H1 (cell line): ENCODE results near the gene NIN. TPM values are rescaled to one million over a fixed set of nuclear protein-coding genes. Genes with fewer than 3 reads are reported as not detected.

Experiments used
- CTCF ChIA-PET: fragments of 300-600 bp; sonication (Branson Sonifier 250); formaldehyde crosslinking; loops from one replicate; lab custom pipeline; 2021; ENCODE audit not compliant: partially characterized antibody; lab: Charles Lee
- POLR2A ChIA-PET: fragments of 300-600 bp; sonication (Branson Sonifier 250); formaldehyde crosslinking; loops from one replicate; lab custom pipeline; 2021; ENCODE audit warnings: inconsistent platforms; ENCODE audit not compliant: partially characterized antibody; lab: Charles Lee
- DNase-seq, 2 experiments: peaks; one replicate each; pipeline versions ENCODE4 v3.0.0 to v3.0.0-alpha.2; 2010 to 2022; ENCODE audit warnings: low spot score in 2 of 2, low read depth in 1 of 2, mixed read lengths in 1 of 2
- FAIRE-seq: peaks from 2 replicates; lab custom pipeline; 2011; peaks lifted over from hg19 to GRCh38; lab: Jason Lieb, UNC
- H2AFZ ChIP-seq: 2 replicates; pipeline ENCODE4 v1.8.1; 2012; ENCODE audit warnings: low read length, inconsistent platforms
- H2AK5ac ChIP-seq: 2 replicates; pipeline ENCODE4 v1.6.1; 2013; ENCODE audit warnings: low read depth, low read length
- H2BK120ac ChIP-seq: replicated peaks from 2 replicates; pipeline ENCODE3; 2013; ENCODE audit warnings: low read depth, low read length, inconsistent platforms
- H2BK12ac ChIP-seq: 2 replicates; pipeline ENCODE4 v1.6.1; 2013; ENCODE audit warnings: low read depth, low read length
- H2BK15ac ChIP-seq: 2 replicates; pipeline ENCODE4 v1.6.1; 2013; ENCODE audit warnings: low read length
- H2BK20ac ChIP-seq: 2 replicates; pipeline ENCODE4 v1.6.1; 2013; ENCODE audit warnings: low read length
- H2BK5ac ChIP-seq: 2 replicates; pipeline ENCODE4 v1.6.1; 2013; ENCODE audit warnings: low read depth, low read length
- H3K14ac ChIP-seq: 2 replicates; pipeline ENCODE4 v1.6.1; 2013; ENCODE audit warnings: inconsistent platforms; ENCODE audit not compliant: insufficient read length
- H3K18ac ChIP-seq: 2 replicates; pipeline ENCODE4 v1.6.1; 2013; ENCODE audit warnings: low read length; ENCODE audit errors: extremely low read depth
- H3K23ac ChIP-seq: 2 replicates; pipeline ENCODE4 v1.6.1; 2013; ENCODE audit warnings: inconsistent platforms; ENCODE audit not compliant: insufficient read length
- H3K23me2 ChIP-seq: 2 replicates; pipeline ENCODE4 v1.6.1; 2013; ENCODE audit warnings: low read depth, low read length
- H3K27ac ChIP-seq: 2 replicates; pipeline ENCODE4 v1.6.1; 2011; ENCODE audit warnings: low read depth, low read length, inconsistent platforms
- H3K27me3 ChIP-seq, 4 experiments: replicated peaks in 1 of 4; 1 replicate in 1 of 4; 2 replicates in 3 of 4; pipeline versions ENCODE4 v1.6.1 to v1.8.1; 2011 to 2013; ENCODE audit warnings: low read length in 3 of 4, mild to moderate bottlenecking in 3 of 4, inconsistent platforms in 2 of 4, mixed read lengths in 2 of 4, moderate library complexity in 1 of 4; ENCODE audit not compliant: control insufficient read depth in 3 of 4, insufficient read depth in 3 of 4; ENCODE audit errors: extremely low read depth in 1 of 4
- H3K36me3 ChIP-seq, 4 experiments: 2 replicates each; pipeline versions ENCODE4 v1.6.1 to v1.8.1; 2011 to 2013; ENCODE audit warnings: mild to moderate bottlenecking in 4 of 4, low read length in 3 of 4, moderate library complexity in 2 of 4, control low read depth in 1 of 4, inconsistent platforms in 1 of 4; ENCODE audit not compliant: insufficient read depth in 4 of 4, control insufficient read depth in 2 of 4
- H3K4ac ChIP-seq: replicated peaks from 2 replicates; pipeline ENCODE3; 2013; ENCODE audit warnings: low read length, low read depth, mixed read lengths, inconsistent platforms; ENCODE audit not compliant: insufficient read length
- H3K4me1 ChIP-seq, 4 experiments: replicated peaks in 1 of 4; 1 replicate in 1 of 4; 2 replicates in 3 of 4; pipeline versions ENCODE4 v1.6.1 to v1.8.1; 2011 to 2013; ENCODE audit warnings: low read length in 3 of 4, inconsistent platforms in 2 of 4, mixed read lengths in 1 of 4; ENCODE audit not compliant: insufficient read depth in 4 of 4, control insufficient read depth in 3 of 4
- H3K4me2 ChIP-seq, 2 experiments: 2 replicates each; pipeline versions ENCODE4 v1.6.1 to v1.8.1; 2011 to 2013; ENCODE audit warnings: low read depth in 2 of 2, low read length in 2 of 2, control low read depth in 1 of 2, inconsistent platforms in 1 of 2, mild to moderate bottlenecking in 1 of 2; ENCODE audit not compliant: insufficient read depth in 1 of 2
- H3K4me3 ChIP-seq, 4 experiments: fragments of 200-600, 300-600 bp in 1 of 4; sonication (generic), shearing (Covaris generic), sonication (Bioruptor Twin) in 1 of 4; 2 replicates each; pipeline versions ENCODE4 v1.5.1 to v1.8.1; 2011 to 2016; ENCODE audit warnings: low read length in 4 of 4, low read depth in 3 of 4, control low read depth in 2 of 4, inconsistent platforms in 2 of 4, mild to moderate bottlenecking in 2 of 4, mixed read lengths in 1 of 4, moderate library complexity in 1 of 4; ENCODE audit not compliant: insufficient read depth in 2 of 4; ENCODE audit errors: extremely low read depth in 1 of 4
- H3K56ac ChIP-seq: replicated peaks from 2 replicates; pipeline ENCODE3; 2013; ENCODE audit warnings: low read depth, mild to moderate bottlenecking, mixed read lengths, low read length, inconsistent platforms; ENCODE audit not compliant: insufficient read length
- H3K79me1 ChIP-seq: 2 replicates; pipeline ENCODE4 v1.6.1; 2013; ENCODE audit warnings: low read depth, low read length, control low read depth
- H3K79me2 ChIP-seq, 2 experiments: 2 replicates each; pipeline versions ENCODE4 v1.6.1 to v1.8.1; 2012 to 2013; ENCODE audit warnings: low read length in 2 of 2, mild to moderate bottlenecking in 2 of 2, inconsistent platforms in 1 of 2; ENCODE audit not compliant: insufficient read depth in 2 of 2, control insufficient read depth in 1 of 2
- H3K9ac ChIP-seq, 4 experiments: replicated peaks in 1 of 4; 1 replicate in 1 of 4; 2 replicates in 3 of 4; pipeline versions ENCODE4 v1.6.1 to v1.8.1; 2011 to 2013; ENCODE audit warnings: low read depth in 3 of 4, low read length in 3 of 4, control low read depth in 2 of 4, mild to moderate bottlenecking in 2 of 4, moderate library complexity in 2 of 4, inconsistent platforms in 1 of 4; ENCODE audit errors: extremely low read depth in 1 of 4
- H3K9me3 ChIP-seq, 2 experiments: 2 replicates each; pipeline versions ENCODE4 v1.6.1 to v1.8.1; 2012 to 2013; ENCODE audit warnings: mild to moderate bottlenecking in 2 of 2, moderate library complexity in 2 of 2, control low read depth in 1 of 2, inconsistent platforms in 1 of 2, low read depth in 1 of 2, low read length in 1 of 2, mixed read lengths in 1 of 2; ENCODE audit not compliant: insufficient read depth in 2 of 2
- H4K20me1 ChIP-seq, 2 experiments: replicated peaks in 1 of 2; 2 replicates each; pipeline versions ENCODE3 to v1.8.1; 2011 to 2013; ENCODE audit warnings: inconsistent platforms in 2 of 2, low read length in 2 of 2, mild to moderate bottlenecking in 1 of 2; ENCODE audit not compliant: insufficient read depth in 2 of 2, control insufficient read depth in 1 of 2
- H4K5ac ChIP-seq: 2 replicates; pipeline ENCODE4 v1.6.1; 2013; ENCODE audit warnings: low read length, low read depth, mixed read lengths, inconsistent platforms; ENCODE audit not compliant: insufficient read length
- H4K8ac ChIP-seq: 2 replicates; pipeline ENCODE4 v1.8.0; 2013; ENCODE audit warnings: mild to moderate bottlenecking, moderate library complexity, low read length, inconsistent platforms; ENCODE audit not compliant: insufficient read depth; ENCODE audit errors: extremely low read depth
- H4K91ac ChIP-seq: replicated peaks from 2 replicates; pipeline ENCODE3; 2013; ENCODE audit warnings: low read length, mixed read lengths, inconsistent platforms; ENCODE audit not compliant: insufficient read length
- CREB1 ChIP-seq: IDR thresholded peaks from 2 replicates; pipeline ENCODE4 v1.6.1; 2012; ENCODE audit warnings: inconsistent platforms
- EP300 ChIP-seq, 2 experiments: IDR thresholded peaks; 1 replicate in 1 of 2; 2 replicates in 1 of 2; pipeline ENCODE4 v1.6.1; 2011 to 2012; ENCODE audit warnings: low read depth in 2 of 2, low read length in 2 of 2, mild to moderate bottlenecking in 2 of 2, borderline replicate concordance in 1 of 2, inconsistent platforms in 1 of 2, moderate library complexity in 1 of 2
- HDAC6 ChIP-seq: IDR thresholded peaks from one replicate; pipeline ENCODE4 v1.7.1; 2012; ENCODE audit warnings: low read depth, mild to moderate bottlenecking, inconsistent platforms, low read length, moderate library complexity
- SIRT6 ChIP-seq: IDR thresholded peaks from one replicate; pipeline ENCODE4 v1.7.1; 2012; ENCODE audit warnings: low read length, inconsistent platforms
- SP4 ChIP-seq: IDR thresholded peaks from 2 replicates; pipeline ENCODE4 v1.6.1; 2012; ENCODE audit warnings: low read length, inconsistent platforms
- SRF ChIP-seq: IDR thresholded peaks from 2 replicates; pipeline ENCODE4 v1.6.1; 2011; ENCODE audit warnings: mild to moderate bottlenecking, low read depth, low read length, moderate library complexity
- TCF12 ChIP-seq: IDR thresholded peaks from 2 replicates; pipeline ENCODE4 v1.6.1; 2011; ENCODE audit warnings: low read depth, mild to moderate bottlenecking, low read length
- ZNF274 ChIP-seq: IDR thresholded peaks from 2 replicates; pipeline ENCODE4 v1.7.0; 2012; ENCODE audit warnings: low read length, borderline replicate concordance; ENCODE audit errors: extremely low read depth
- WGBS, 2 experiments: shearing (Covaris generic) in 1 of 2; methylation state at CpG; one replicate each; pipeline versions ENCODE4 v1.1.6 to v1.1.7; 2013 to 2015; ENCODE audit warnings: low lambda C conversion rate in 2 of 2, mixed read lengths in 2 of 2, inconsistent platforms in 1 of 2, low coverage in 1 of 2, missing lambda C conversion rate in 1 of 2; ENCODE audit not compliant: insufficient replicate concordance in 2 of 2, insufficient coverage in 1 of 2, insufficient read length in 1 of 2; ENCODE audit errors: extremely low coverage in 1 of 2, missing lambda C conversion rate in 1 of 2; 5-methylcytosine and 5-hydroxymethylcytosine counted together
- polyA plus RNA-seq, 7 experiments: library from polyadenylated mRNA; depleted of rRNA in 3 of 7; stranded (reverse) in 5 of 7; unstranded in 2 of 7; fragments of >200 nt in 5 of 7; fragments of 200-250 nt in 2 of 7; gene quantifications; 1 replicate in 5 of 7; 2 replicates in 1 of 7; 4 replicates in 1 of 7; pipeline versions ENCODE4 v1.2.1 to v1.2.3, GENCODE V29; 2011 to 2013; ENCODE audit warnings: missing spikeins in 2 of 7, mixed read lengths in 2 of 7
- total RNA-seq: library from RNA; stranded (reverse); fragmentation: NEBNext Ultra II Directional; extraction: Animal tissue kit (Norgen Biotek cat#: 25700); gene quantifications from 2 replicates; pipeline ENCODE4 v1.2.1, GENCODE V29; 2021
- TF ChIP-seq, protein P1 (sequence below): IDR thresholded peaks from 2 replicates; pipeline ENCODE4 v1.6.1; 2012; ENCODE audit warnings: inconsistent platforms

NIN gene
- total and polyA plus RNA-seq, 2 of the 8 experiments (the other 6 are each of a cell fraction or from before 2014, with no cell fraction given) = 3.2 to 21.3 TPM

DNA sequence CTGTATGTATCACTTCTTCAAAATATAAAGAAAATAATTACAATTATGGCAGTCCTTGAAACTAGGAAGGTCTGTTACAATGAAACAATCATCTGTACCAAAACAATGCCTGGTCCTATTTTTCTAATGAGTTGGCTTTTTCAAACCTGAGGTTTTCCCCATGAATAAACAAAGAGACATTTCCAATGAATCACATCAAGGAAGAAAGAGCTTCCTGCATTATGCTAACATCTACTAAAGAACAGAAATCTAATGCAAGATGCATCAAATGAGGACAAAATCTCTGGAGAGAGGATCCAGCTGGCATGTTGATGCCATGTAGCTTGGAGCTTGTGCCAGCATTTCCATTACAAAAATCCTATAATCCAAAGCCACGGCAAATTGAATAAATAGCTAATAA is 29.3 kb downstream of the NIN start:
- WGBS, 2 experiments = 90% methylated on average over 1 of the region's 1 CpG; no CpG with 5 or more reads in 1 of the 2 experiments
- no peak overlapping the region for H2AK5ac ChIP-seq
- no peak overlapping the region for H3K4me2 ChIP-seq
- no peaks in the 10 kb centered on the region for H3K4me1 ChIP-seq
- H3K14ac ChIP-seq = no peak overlapping the region
- H2BK15ac ChIP-seq = no peak overlapping the region
- no peak overlapping the region for H3K4me3 ChIP-seq
- ChIA-PET CTCF (interaction anchor here (0.6 to 1.2 kb wide), 3 partner anchors 12 to 597 kb away, joined by 3 to 4 read pairs (median 3); no protein-coding TSS in a partner anchor), POLR2A (interaction anchor here (0.6 kb wide), 1 partner anchor 1189 kb away, joined by 4 read pairs; no protein-coding TSS in a partner anchor)
- H2BK120ac ChIP-seq = no peak overlapping the region
- no peak overlapping the region for H2BK5ac ChIP-seq
- no peak overlapping the region for H3K4ac ChIP-seq
- no peak overlapping the region for H3K23ac ChIP-seq
- no peak overlapping the region for H2BK20ac ChIP-seq
- H3K27me3 ChIP-seq = no peaks in the 10 kb centered on the region
- H3K18ac ChIP-seq = no peak overlapping the region
- DNase-seq = no peak
- H2AFZ ChIP-seq = no peak overlapping the region
- no peak overlapping the region for H2BK12ac ChIP-seq
- no peak overlapping the region for H3K56ac ChIP-seq
- H4K5ac ChIP-seq = no peak overlapping the region
- no peak for TF ChIP-seq CREB1
- TF ChIP-seq SIRT6 = no peak
- TF ChIP-seq HDAC6 = no peak
- no peak for TF ChIP-seq TCF12
- TF ChIP-seq SP4 = no peak
- TF ChIP-seq SRF = no peak
- TF ChIP-seq, protein P1, sequence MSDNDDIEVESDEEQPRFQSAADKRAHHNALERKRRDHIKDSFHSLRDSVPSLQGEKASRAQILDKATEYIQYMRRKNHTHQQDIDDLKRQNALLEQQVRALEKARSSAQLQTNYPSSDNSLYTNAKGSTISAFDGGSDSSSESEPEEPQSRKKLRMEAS = no peak
- TF ChIP-seq EP300 (IDR thresholded peaks at IDR 0.05; ENCODE audit: borderline replicate concordance in 1 of 2, low read depth in 2 of 2, low read length in 2 of 2) = no peak
- no peak for TF ChIP-seq ZNF274
- H4K20me1 ChIP-seq = no peaks in the 10 kb centered on the region
- H3K79me1 ChIP-seq = no peaks in the 10 kb centered on the region
- H3K9me3 ChIP-seq = no peaks in the 10 kb centered on the region
- H3K79me2 ChIP-seq = no peaks in the 10 kb centered on the region
- H3K9ac ChIP-seq = no peak overlapping the region
- no peak for FAIRE-seq
- H3K27ac ChIP-seq = no peak overlapping the region
- no peak overlapping the region for H4K91ac ChIP-seq
- H4K8ac ChIP-seq = no peak overlapping the region
- peaks cover 0 to 7% (median 0%) of the 10 kb centered on the region in 4 experiments; a peak in 1 of 8 replicates for H3K36me3 ChIP-seq
- H3K23me2 ChIP-seq = no peaks in the 10 kb centered on the region
